ENCODE measurements around the gene LAMP2.

LAMP2 gene

DNA sequence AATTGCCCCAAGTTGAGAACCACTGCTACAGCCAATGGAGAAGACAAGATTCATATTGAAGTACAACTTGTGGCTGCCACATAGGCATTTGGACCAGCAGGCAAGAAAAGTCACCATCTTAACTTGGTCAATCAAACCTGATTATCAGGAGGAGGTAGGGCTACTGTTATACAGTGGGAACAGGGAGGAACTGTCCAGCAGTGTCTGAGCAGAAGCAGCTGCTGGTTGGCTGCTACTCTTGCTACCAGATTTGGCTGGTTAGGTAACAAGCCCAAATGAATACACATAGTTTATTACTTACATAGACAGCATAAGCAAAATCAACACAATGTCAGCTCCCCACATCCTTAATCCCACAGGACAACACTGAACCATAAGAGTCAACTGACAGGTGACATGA, 67.8 kb downstream of the LAMP2 start:
- TF ChIP-seq Cebpa-rat (IDR thresholded peaks at IDR 0.05), result no peak
- no peak overlapping the region for H3K27ac ChIP-seq
- peaks cover 8 to 19% (median 13%) of the 10 kb centered on the region in 11 experiments; a peak in 17 of 22 replicates for H3K9me3 ChIP-seq (replicated peaks in 1 of 11)

DNA sequence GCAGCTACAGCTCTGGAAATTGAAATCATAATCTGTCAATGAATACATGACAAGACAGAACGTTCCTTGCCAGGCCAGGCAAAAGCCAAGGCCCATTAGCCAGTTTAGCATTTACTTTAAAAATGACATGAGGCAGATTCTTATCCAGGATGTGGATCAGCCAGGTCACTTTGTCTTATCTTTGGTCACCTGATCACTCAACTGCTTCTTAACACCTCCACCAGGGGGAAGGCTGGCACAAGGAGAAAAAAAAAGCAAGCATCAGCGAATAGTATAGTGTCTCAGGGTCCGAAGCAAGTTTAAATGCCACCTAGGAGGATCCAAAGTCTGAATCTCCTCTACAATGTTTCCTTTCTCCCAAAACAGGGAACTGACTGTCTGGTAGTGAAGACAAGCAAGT, 88.4 kb downstream of the LAMP2 start:
- Histone ChIP-seq H3K27me3 (no peaks in the 10 kb centered on the region), H3K4me3 (no peak overlapping the region), H3K27ac (no peak overlapping the region), H3K36me3 (no peaks in the 10 kb centered on the region), H4K20me1 (no peaks in the 10 kb centered on the region), H3K4me1 (no peaks in the 10 kb centered on the region), H3K4me2 (no peak overlapping the region), H3K9me3 (replicated peaks in 1 of 11) (no peaks in the 10 kb centered on the region), H3K9ac (no peak overlapping the region)
- no peak for TF ChIP-seq Cebpa-rat (IDR thresholded peaks at IDR 0.05)

More for the DNA sequence above, 67.8 kb downstream of the LAMP2 start:
- Histone ChIP-seq H3K36me3 (no peaks in the 10 kb centered on the region), H3K4me1 (no peaks in the 10 kb centered on the region), H3K4me3 (no peak overlapping the region), H3K9ac (no peak overlapping the region), H4K20me1 (no peaks in the 10 kb centered on the region), H3K4me2 (no peak overlapping the region), H3K27me3 (no peaks in the 10 kb centered on the region)

DNA sequence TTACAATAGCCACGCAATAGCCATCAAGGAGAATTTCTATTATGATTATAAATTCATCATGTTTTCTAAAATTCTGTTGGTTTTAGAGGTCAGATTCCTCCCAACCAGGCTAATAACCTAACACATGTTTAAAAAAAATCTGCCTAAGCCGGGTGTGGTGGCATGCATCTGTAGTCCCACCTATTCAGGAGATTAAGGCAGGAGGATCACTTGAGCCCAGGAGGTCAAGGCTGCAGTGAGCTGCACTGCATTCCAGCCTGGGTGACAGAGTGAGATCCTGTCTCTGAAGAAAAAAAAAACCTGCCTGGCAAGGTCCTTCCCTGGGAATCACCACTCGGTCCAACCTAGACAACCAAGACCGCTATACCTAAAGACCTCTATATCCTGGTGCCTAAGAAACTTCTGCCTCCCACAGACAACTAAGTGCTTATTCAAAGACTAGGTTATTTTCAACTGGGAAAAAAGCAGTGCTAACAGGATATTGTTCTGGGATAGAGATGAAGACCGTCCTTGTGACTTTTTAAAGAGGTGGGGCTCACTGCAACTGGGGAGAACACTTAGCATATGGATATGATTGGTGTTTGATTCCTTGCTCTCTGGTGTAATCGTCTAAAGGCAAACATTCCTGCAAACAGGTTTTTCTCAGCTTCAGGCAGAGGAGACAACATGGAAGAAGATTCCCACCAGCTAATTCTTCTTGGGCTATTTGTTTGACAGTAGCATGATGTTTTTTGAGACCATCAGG, 89.0 kb downstream of the LAMP2 start:
- H3K27me3 ChIP-seq, result no peaks in the 10 kb centered on the region
- TF ChIP-seq Cebpa-rat (IDR thresholded peaks at IDR 0.05), result no peak

DNA sequence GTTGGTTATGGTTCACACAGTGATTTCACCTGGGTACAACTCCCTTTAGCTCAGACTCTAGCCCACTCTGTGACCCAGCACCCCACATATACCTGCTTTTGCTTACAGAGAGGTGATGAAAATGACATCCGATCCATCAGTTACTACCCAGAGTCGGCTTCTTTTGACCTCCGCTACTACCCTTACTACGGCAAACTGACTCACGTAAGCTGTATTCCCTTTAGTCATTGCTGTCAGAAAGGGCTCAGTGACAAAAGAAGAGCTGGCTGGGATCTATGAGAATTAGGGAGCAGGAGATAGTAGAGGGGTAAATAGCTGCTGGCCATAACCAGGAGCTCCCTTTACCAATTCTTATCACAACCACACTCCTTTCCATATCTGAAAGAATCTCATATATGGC, 90.5 kb downstream of the LAMP2 start:
- Histone ChIP-seq H3K4me3 (no peak overlapping the region), H3K27ac (no peak overlapping the region), H4K20me1 (no peaks in the 10 kb centered on the region), H3K36me3 (no peaks in the 10 kb centered on the region), H3K9me3 (replicated peaks in 1 of 11) (no peaks in the 10 kb centered on the region), H3K27me3 (no peaks in the 10 kb centered on the region), H3K4me2 (no peak overlapping the region), H3K4me1 (peaks cover 0 to 4% (median 0%) of the 10 kb centered on the region in 10 experiments; a peak in 1 of 20 replicates), H3K9ac (no peak overlapping the region)
- TF ChIP-seq Cebpa-rat (IDR thresholded peaks at IDR 0.05), result no peak

More for the DNA sequence above, 89.0 kb downstream of the LAMP2 start:
- Histone ChIP-seq H3K9me3 (replicated peaks in 1 of 11) (no peaks in the 10 kb centered on the region), H4K20me1 (no peaks in the 10 kb centered on the region), H3K9ac (no peak overlapping the region), H3K4me3 (no peak overlapping the region), H3K36me3 (no peaks in the 10 kb centered on the region), H3K4me2 (no peak overlapping the region), H3K4me1 (no peaks in the 10 kb centered on the region), H3K27ac (no peak overlapping the region)

All from BLaER1 treated with 17β-estradiol and CSF1 and Interleukin-3, amounts not matched to agents 10 nM and 100 nM (cell line).